Thymus (tissue), 11 donors: ENCODE results near the gene SEMA3A. TPM values are rescaled to one million over a fixed set of nuclear protein-coding genes. Genes with fewer than 3 reads are reported as not detected.

Experiments used
- DNase-seq, 9 donors: peaks; one replicate each; pipeline ENCODE4 v3.0.0-alpha.2; 2013; ENCODE audit warnings: low spot score in 9 of 9, low read depth in 6 of 9, missing footprints in 1 of 9
- H3K27ac ChIP-seq, 2 donors: one replicate each; pipeline ENCODE4 v1.5.1; 2013; ENCODE audit warnings: control low read depth in 1 of 2, low read depth in 1 of 2, low read length in 1 of 2, mild to moderate bottlenecking in 1 of 2, moderate library complexity in 1 of 2
- H3K27me3 ChIP-seq, 2 donors: one replicate each; pipeline ENCODE4 v1.5.1; 2013; ENCODE audit warnings: low read length in 1 of 2; ENCODE audit not compliant: control insufficient read depth in 2 of 2, insufficient read depth in 1 of 2
- H3K36me3 ChIP-seq, 2 donors: one replicate each; pipeline ENCODE4 v1.5.1; 2013; ENCODE audit warnings: low read length in 1 of 2, mild to moderate bottlenecking in 1 of 2, moderate library complexity in 1 of 2; ENCODE audit not compliant: control insufficient read depth in 2 of 2, insufficient read depth in 2 of 2
- H3K4me1 ChIP-seq, 2 donors: one replicate each; pipeline ENCODE4 v1.5.1; 2013; ENCODE audit warnings: low read length in 2 of 2; ENCODE audit not compliant: control insufficient read depth in 2 of 2, insufficient read depth in 2 of 2
- H3K4me3 ChIP-seq, 2 donors: one replicate each; pipeline ENCODE4 v1.5.1; 2013; ENCODE audit warnings: low read length in 2 of 2, control low read depth in 1 of 2, mild to moderate bottlenecking in 1 of 2
- H3K9me3 ChIP-seq, 2 donors: one replicate each; pipeline ENCODE4 v1.5.1; 2013; ENCODE audit warnings: low read length in 1 of 2, mild to moderate bottlenecking in 1 of 2; ENCODE audit not compliant: control insufficient read depth in 2 of 2, insufficient read depth in 1 of 2
- WGBS: extraction: QIAGEN DNeasy Blood & Tissue Kit; methylation state at CpG from one replicate; pipeline ENCODE4 v1.1.7; 2013; 5-methylcytosine and 5-hydroxymethylcytosine counted together
- polyA plus RNA-seq: library from polyadenylated mRNA; stranded (reverse); fragments of 200-250 nt; gene quantifications from one replicate; pipeline ENCODE4 v1.2.3, GENCODE V29; 2013
- total RNA-seq: library from RNA; stranded (reverse); fragments of 120-200 nt; gene quantifications from one replicate; pipeline ENCODE4 v1.2.4, GENCODE V29; 2013
- donor health status: healthy.

Gene SEMA3A
- total and polyA plus RNA-seq, 2 donors: 0.27 to 1.0 TPM

- H3K27ac ChIP-seq: no peak overlapping the region
- 95% methylated on average over 5 of the region's 5 CpGs for WGBS
- no peak for DNase-seq
- no peaks in the 10 kb centered on the region for H3K27me3 ChIP-seq
- no peaks in the 10 kb centered on the region for H3K36me3 ChIP-seq
- no peaks in the 10 kb centered on the region for H3K9me3 ChIP-seq
- H3K4me3 ChIP-seq: no peak overlapping the region
- H3K4me1 ChIP-seq: no peaks in the 10 kb centered on the region
Measured at GRCh38 chr7:84041649-84042048, 152.9 kb downstream of the SEMA3A start.

GRCh38 chr7:84040355-84040754 lies 154.2 kb downstream of the SEMA3A start:
- Histone ChIP-seq H3K27ac (no peak overlapping the region), H3K4me1 (no peaks in the 10 kb centered on the region), H3K36me3 (no peaks in the 10 kb centered on the region), H3K4me3 (no peak overlapping the region), H3K9me3 (no peaks in the 10 kb centered on the region), H3K27me3 (no peaks in the 10 kb centered on the region)
- no peak for DNase-seq
- 96% methylated on average over 3 of the region's 3 CpGs for WGBS

GRCh38 chr7:84039432-84039831 lies 155.2 kb downstream of the SEMA3A start:
- no peaks in the 10 kb centered on the region for H3K36me3 ChIP-seq
- no peak for DNase-seq
- no peak overlapping the region for H3K27ac ChIP-seq
- H3K27me3 ChIP-seq: no peaks in the 10 kb centered on the region
- no peak overlapping the region for H3K4me3 ChIP-seq
- H3K4me1 ChIP-seq: no peaks in the 10 kb centered on the region
- H3K9me3 ChIP-seq: no peaks in the 10 kb centered on the region

GRCh38 chr7:84027678-84028077 lies 166.9 kb downstream of the SEMA3A start:
- no peaks in the 10 kb centered on the region for H3K36me3 ChIP-seq
- no peak overlapping the region for H3K27ac ChIP-seq
- DNase-seq: no peak
- H3K4me1 ChIP-seq: no peaks in the 10 kb centered on the region
- H3K4me3 ChIP-seq: no peak overlapping the region
- no peaks in the 10 kb centered on the region for H3K27me3 ChIP-seq
- no peaks in the 10 kb centered on the region for H3K9me3 ChIP-seq
- 96% methylated on average over 3 of the region's 3 CpGs for WGBS

GRCh38 chr7:84025332-84025927 lies 169.2 kb downstream of the SEMA3A start:
- H3K4me1 ChIP-seq: no peaks in the 10 kb centered on the region
- H3K9me3 ChIP-seq: no peaks in the 10 kb centered on the region
- no peaks in the 10 kb centered on the region for H3K36me3 ChIP-seq
- H3K4me3 ChIP-seq: no peak overlapping the region
- DNase-seq: no peak
- no peak overlapping the region for H3K27ac ChIP-seq
- WGBS: 96% methylated on average over 3 of the region's 3 CpGs
- no peaks in the 10 kb centered on the region for H3K27me3 ChIP-seq

GRCh38 chr7:84022684-84023308 lies 171.8 kb downstream of the SEMA3A start:
- H3K4me1 ChIP-seq: no peaks in the 10 kb centered on the region
- WGBS: 89% methylated on average over 5 of the region's 5 CpGs
- no peaks in the 10 kb centered on the region for H3K9me3 ChIP-seq
- H3K36me3 ChIP-seq: no peaks in the 10 kb centered on the region
- H3K4me3 ChIP-seq: no peak overlapping the region
- no peak for DNase-seq
- H3K27me3 ChIP-seq: no peaks in the 10 kb centered on the region
- H3K27ac ChIP-seq: no peak overlapping the region

GRCh38 chr7:84022009-84022408 lies 172.6 kb downstream of the SEMA3A start:
- H3K36me3 ChIP-seq: no peaks in the 10 kb centered on the region
- H3K27ac ChIP-seq: no peak overlapping the region
- H3K9me3 ChIP-seq: no peaks in the 10 kb centered on the region
- H3K4me3 ChIP-seq: no peak overlapping the region
- no peaks in the 10 kb centered on the region for H3K27me3 ChIP-seq
- DNase-seq: no peak
- WGBS: 95% methylated on average over 2 of the region's 2 CpGs
- no peaks in the 10 kb centered on the region for H3K4me1 ChIP-seq

- Histone ChIP-seq H3K4me3 (no peak overlapping the region), H3K36me3 (no peaks in the 10 kb centered on the region), H3K27ac (no peak overlapping the region), H3K9me3 (no peaks in the 10 kb centered on the region), H3K4me1 (no peaks in the 10 kb centered on the region), H3K27me3 (no peaks in the 10 kb centered on the region)
- no peak for DNase-seq
- 91% methylated on average over 6 of the region's 6 CpGs for WGBS
Measured at GRCh38 chr7:84021292-84021908, 173.2 kb downstream of the SEMA3A start.

GRCh38 chr7:84017651-84018050 lies 176.9 kb downstream of the SEMA3A start:
- Histone ChIP-seq H3K27ac (no peak overlapping the region), H3K9me3 (no peaks in the 10 kb centered on the region), H3K36me3 (no peaks in the 10 kb centered on the region), H3K4me3 (no peak overlapping the region), H3K4me1 (no peaks in the 10 kb centered on the region), H3K27me3 (no peaks in the 10 kb centered on the region)
- WGBS: 78% methylated on average over 2 of the region's 2 CpGs
- no peak for DNase-seq
